ENCODE data around the gene JAG2.

Gene JAG2

GRCh38 chr14:105148604-105149145 lies 19.9 kb downstream of the JAG2 start:
- DNase-seq: no peak

- DNase-seq: no peak
Observed at GRCh38 chr14:105147671-105148603, 20.6 kb downstream of the JAG2 start.

GRCh38 chr14:105146976-105147635 lies 21.5 kb downstream of the JAG2 start:
- no peak for DNase-seq

GRCh38 chr14:105146181-105146975 lies 22.2 kb downstream of the JAG2 start:
- DNase-seq: no peak

GRCh38 chr14:105145381-105146180 lies 23.0 kb downstream of the JAG2 start:
- DNase-seq: no peak

- no peak for DNase-seq
Observed at GRCh38 chr14:105144666-105145380, 23.8 kb downstream of the JAG2 start.

- no peak for DNase-seq
Observed at GRCh38 chr14:105144026-105144665, 24.4 kb downstream of the JAG2 start.

GRCh38 chr14:105143451-105144025 lies 25.0 kb downstream of the JAG2 start:
- DNase-seq: no peak

- no peak for DNase-seq
Observed at GRCh38 chr14:105142651-105143450, 25.7 kb downstream of the JAG2 start.

GRCh38 chr14:105141486-105142281 lies 26.9 kb downstream of the JAG2 start:
- DNase-seq: no peak

- no peak for DNase-seq
Observed at GRCh38 chr14:105141026-105141425, 27.6 kb downstream of the JAG2 start.

- no peak for DNase-seq
Observed at GRCh38 chr14:105140581-105140980, 28.0 kb downstream of the JAG2 start.

GRCh38 chr14:105139831-105140239 lies 28.7 kb downstream of the JAG2 start:
- no peak for DNase-seq

- no peak for DNase-seq
Observed at GRCh38 chr14:105139212-105139825, 29.3 kb downstream of the JAG2 start.

- no peak for DNase-seq
Observed at GRCh38 chr14:105138551-105139111, 29.9 kb downstream of the JAG2 start.

GRCh38 chr14:105138021-105138541 lies 30.5 kb downstream of the JAG2 start:
- DNase-seq: no peak

- DNase-seq: no peak
Observed at GRCh38 chr14:105137481-105138020, 31.0 kb downstream of the JAG2 start.
